ENCODE results near the gene BCL2L11. TPM values are rescaled to one million over a fixed set of nuclear protein-coding genes. Genes with fewer than 3 reads are reported as not detected.
A peak's percentile ranks its signal among the peaks of the same experiment; 100 is the strongest.
"Not testable (repeated sequence)": the region's sequence is repeated elsewhere in the genome, so short reads cannot be mapped to it uniquely, and the experiment has no call there.

The BCL2L11 gene
- polyA plus RNA-seq (ENCODE audit: insufficient read length), result 10.0 TPM

GRCh38 chr2:111120253-111121027 is at the start of gene BCL2L11:
Gene BCL2L11, plus strand, starts transcription at chr2:111120914. Its CDS starts 2,832 bp downstream, at chr2:111123746.
- peak; percentile 64 for DNase-seq (ENCODE audit: low read depth)

GRCh38 chr2:111071600-111072171 is 49.0 kb upstream of the BCL2L11 start:
- no peak for DNase-seq (ENCODE audit: low read depth)

GRCh38 chr2:111072220-111072871 is 48.4 kb upstream of the BCL2L11 start:
- DNase-seq (ENCODE audit: low read depth), result no peak

- not testable (repeated sequence) for DNase-seq (ENCODE audit: low read depth)
These were observed 38.1 kb upstream of the BCL2L11 start for GRCh38 chr2:111082659-111083058.

GRCh38 chr2:111091811-111092211 is 28.9 kb upstream of the BCL2L11 start:
- DNase-seq (ENCODE audit: low read depth), result no peak

- no peak for DNase-seq (ENCODE audit: low read depth)
These were observed 26.0 kb upstream of the BCL2L11 start for GRCh38 chr2:111094691-111095090.

GRCh38 chr2:111095434-111095833 is 25.3 kb upstream of the BCL2L11 start:
- no peak for DNase-seq (ENCODE audit: low read depth)

GRCh38 chr2:111099402-111099801 is 21.3 kb upstream of the BCL2L11 start:
- no peak for DNase-seq (ENCODE audit: low read depth)

GRCh38 chr2:111100087-111100764 is 20.5 kb upstream of the BCL2L11 start:
- DNase-seq (ENCODE audit: low read depth), result no peak

GRCh38 chr2:111100765-111101162 is 19.9 kb upstream of the BCL2L11 start:
- no peak for DNase-seq (ENCODE audit: low read depth)

- DNase-seq (ENCODE audit: low read depth), result no peak
These were observed 19.1 kb upstream of the BCL2L11 start for GRCh38 chr2:111101592-111101991.

GRCh38 chr2:111102216-111102615 is 18.5 kb upstream of the BCL2L11 start:
- no peak for DNase-seq (ENCODE audit: low read depth)

- no peak for DNase-seq (ENCODE audit: low read depth)
These were observed 14.8 kb upstream of the BCL2L11 start for GRCh38 chr2:111105926-111106325.

GRCh38 chr2:111106706-111107105 is 14.0 kb upstream of the BCL2L11 start:
- DNase-seq (ENCODE audit: low read depth), result no peak

- DNase-seq (ENCODE audit: low read depth), result no peak
These were observed 11.9 kb upstream of the BCL2L11 start for GRCh38 chr2:111108745-111109271.

GRCh38 chr2:111111101-111111755 is 9.5 kb upstream of the BCL2L11 start:
- no peak for DNase-seq (ENCODE audit: low read depth)

GRCh38 chr2:111113838-111114237 is 6.9 kb upstream of the BCL2L11 start:
- no peak for DNase-seq (ENCODE audit: low read depth)

GRCh38 chr2:111116011-111116746 is 4.5 kb upstream of the BCL2L11 start:
- no peak for DNase-seq (ENCODE audit: low read depth)

GRCh38 chr2:111116843-111117597 is 3.7 kb upstream of the BCL2L11 start:
- DNase-seq (ENCODE audit: low read depth), result no peak
